ENCODE measurements around the gene SMAD3. TPM values are rescaled to one million over a fixed set of nuclear protein-coding genes. Genes with fewer than 3 reads are reported as not detected.

The SMAD3 gene
- total RNA-seq, 1 experiment from 2014 or later, result 89.2 TPM

- Histone ChIP-seq H3K79me2 (ENCODE audit: insufficient read depth, low read length) (peaks cover 25% of the 10 kb centered on the region; the same call in 1 of the 2 replicates), H3K9me2 (ENCODE audit: insufficient read depth) (no peaks in the 10 kb centered on the region), H2AFZ (ENCODE audit: low read depth, low read length, poor library complexity, severe bottlenecking) (no peak overlapping the region), H3K4me2 (ENCODE audit: low read length) (no peak overlapping the region), H3K4me1 (ENCODE audit: control insufficient read depth in 1 of 2, insufficient read depth in 2 of 2, low read length in 2 of 2) (peaks cover 20 to 37% of the 10 kb centered on the region in 2 experiments), H3K4me3 (replicated peaks in 1 of 2; ENCODE audit: low read depth in 1 of 2, low read length in 2 of 2) (no peak overlapping the region), H3K27me3 (ENCODE audit: insufficient read depth, low read length) (no peaks in the 10 kb centered on the region), H3K36me3 (ENCODE audit: control insufficient read depth in 1 of 2, insufficient read depth in 2 of 2, low read length in 2 of 2) (peaks cover 2 to 59% of the 10 kb centered on the region in 2 experiments; a peak in 3 of 4 replicates), H3K9ac (ENCODE audit: low read length) (no peak overlapping the region), H3K9me3 (ENCODE audit: control insufficient read depth in 1 of 2, insufficient read depth in 1 of 2, low read depth in 1 of 2, low read length in 2 of 2) (no peaks in the 10 kb centered on the region), H4K20me1 (ENCODE audit: insufficient read depth) (no peaks in the 10 kb centered on the region), H3K27ac (ENCODE audit: low read depth, low read length) (no peak overlapping the region)
- no peak for ATAC-seq
- TF ChIP-seq EZH2phosphoT487 (IDR thresholded peaks at IDR 0.05; ENCODE audit: borderline replicate concordance), result no peak
- TF ChIP-seq RAD21 (IDR thresholded peaks at IDR 0.05; ENCODE audit: low read depth), result no peak
- no peak for TF ChIP-seq MAX (IDR thresholded peaks at IDR 0.05)
- intact Hi-C loops (cut with micrococcal nuclease), result loop anchor here (10.0 kb wide), 1 partner anchor 235 kb away; no protein-coding TSS in a partner anchor
- CTCF ChIA-PET, result no interaction called here
- no peak for DNase-seq (ENCODE audit: low read depth, low spot score)
- RAD21 ChIA-PET (ENCODE audit: low non-redundant PET in 1 of 2, low total read pairs in 2 of 2, uncharacterized antibody in 2 of 2, unreplicated experiment in 2 of 2), result no interaction called here
- POLR2A ChIA-PET, result no interaction called here
- no TSS peak for BruUV-seq (replicated peaks)
These were observed 114.1 kb downstream of the SMAD3 start for GRCh38 chr15:67179411-67179995.

DNA sequence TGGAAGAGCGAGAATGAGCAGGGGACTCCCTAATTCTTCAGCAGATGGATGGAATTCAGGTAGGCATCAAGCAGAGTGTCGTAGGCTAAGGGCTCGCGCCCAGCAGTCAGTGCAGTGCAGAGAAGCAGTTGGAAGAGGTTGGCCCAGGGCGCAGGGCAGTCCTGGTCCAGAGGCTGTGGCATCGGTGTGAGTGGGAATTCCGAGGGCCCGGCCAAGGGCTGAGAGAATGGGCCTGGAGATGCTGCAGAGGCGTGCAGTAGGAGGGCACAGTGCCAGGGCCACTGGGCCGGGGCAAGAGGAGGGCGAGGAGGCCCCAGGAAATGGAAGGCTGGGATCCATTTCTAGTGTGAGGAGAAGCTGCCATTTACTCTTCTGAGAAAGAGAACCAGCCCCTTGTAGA, 114.6 kb downstream of the SMAD3 start:
- ChIA-PET POLR2A (no interaction called here), CTCF (no interaction called here), RAD21 (ENCODE audit: low non-redundant PET in 1 of 2, low total read pairs in 2 of 2, uncharacterized antibody in 2 of 2, unreplicated experiment in 2 of 2) (no interaction called here)
- Histone ChIP-seq H3K27ac (ENCODE audit: low read depth, low read length) (no peak overlapping the region), H3K36me3 (ENCODE audit: control insufficient read depth in 1 of 2, insufficient read depth in 2 of 2, low read length in 2 of 2) (peaks cover 5 to 64% of the 10 kb centered on the region in 2 experiments; a peak in 3 of 4 replicates), H3K79me2 (ENCODE audit: insufficient read depth, low read length) (peaks cover 25% of the 10 kb centered on the region; the same call in 1 of the 2 replicates), H3K9me3 (ENCODE audit: control insufficient read depth in 1 of 2, insufficient read depth in 1 of 2, low read depth in 1 of 2, low read length in 2 of 2) (no peaks in the 10 kb centered on the region), H3K27me3 (ENCODE audit: insufficient read depth, low read length) (no peaks in the 10 kb centered on the region), H3K9me2 (ENCODE audit: insufficient read depth) (no peaks in the 10 kb centered on the region), H2AFZ (ENCODE audit: low read depth, low read length, poor library complexity, severe bottlenecking) (no peak overlapping the region), H3K4me1 (ENCODE audit: control insufficient read depth in 1 of 2, insufficient read depth in 2 of 2, low read length in 2 of 2) (peaks cover 16 to 32% of the 10 kb centered on the region in 2 experiments), H3K9ac (ENCODE audit: low read length) (no peak overlapping the region), H4K20me1 (ENCODE audit: insufficient read depth) (no peaks in the 10 kb centered on the region), H3K4me2 (ENCODE audit: low read length) (no peak overlapping the region), H3K4me3 (replicated peaks in 1 of 2; ENCODE audit: low read depth in 1 of 2, low read length in 2 of 2) (no peak overlapping the region)
- DNase-seq (ENCODE audit: low read depth, low spot score) (no peak), ATAC-seq (no peak)
- intact Hi-C loops (cut with micrococcal nuclease), result no loop called here
- TF ChIP-seq SIN3A (IDR thresholded peaks at IDR 0.05; ENCODE audit: low read depth), result no peak
- no peak for TF ChIP-seq CBX3 (IDR thresholded peaks at IDR 0.05; ENCODE audit: low read depth)
- TF ChIP-seq FOSL1 (IDR thresholded peaks at IDR 0.05; ENCODE audit: low read depth), result no peak
- TF ChIP-seq JUND (IDR thresholded peaks at IDR 0.05), result no peak
- TF ChIP-seq YY1 (IDR thresholded peaks at IDR 0.05; ENCODE audit: extremely low read depth, insufficient replicate concordance, low read depth, low read length), result no peak
- no TSS peak for BruUV-seq (replicated peaks)
